HG03520 (cell line): ENCODE data around the gene ACACA.

Experiments
- ATAC-seq: cut with Tn5 transposase; IDR thresholded peaks from one replicate; pipeline ENCODE4 v1.9.1; 2021; ENCODE audit warnings: mild to moderate bottlenecking, moderate library complexity; ENCODE audit not compliant: unreplicated experiment

ACACA gene

GRCh38 chr17:37142294-37142896 lies 264.2 kb downstream of the ACACA start:
- no peak for ATAC-seq

GRCh38 chr17:37138571-37139120 lies 268.0 kb downstream of the ACACA start:
- ATAC-seq = no peak

- no peak for ATAC-seq
These were observed 268.6 kb downstream of the ACACA start for GRCh38 chr17:37137906-37138514.

- ATAC-seq = no peak
These were observed 269.5 kb downstream of the ACACA start for GRCh38 chr17:37137070-37137610.

GRCh38 chr17:37135576-37135975 lies 271.1 kb downstream of the ACACA start:
- ATAC-seq = no peak

GRCh38 chr17:37134050-37134449 lies 272.6 kb downstream of the ACACA start:
- no peak for ATAC-seq

- ATAC-seq = no peak
These were observed 273.5 kb downstream of the ACACA start for GRCh38 chr17:37133136-37133535.

GRCh38 chr17:37131669-37132611 lies 274.7 kb downstream of the ACACA start:
- no peak for ATAC-seq

- ATAC-seq = no peak
These were observed 275.6 kb downstream of the ACACA start for GRCh38 chr17:37130984-37131446.

- no peak for ATAC-seq
These were observed 281.8 kb downstream of the ACACA start for GRCh38 chr17:37124821-37125173.

GRCh38 chr17:37123941-37124820 lies 282.5 kb downstream of the ACACA start:
- ATAC-seq = no peak

GRCh38 chr17:37123386-37123785 lies 283.2 kb downstream of the ACACA start:
- no peak for ATAC-seq

GRCh38 chr17:37121616-37122015 lies 285.0 kb downstream of the ACACA start:
- ATAC-seq = no peak

- ATAC-seq = no peak
These were observed 288.1 kb downstream of the ACACA start for GRCh38 chr17:37118366-37119137.

GRCh38 chr17:37117373-37118142 lies 289.1 kb downstream of the ACACA start:
- no peak for ATAC-seq

- no peak for ATAC-seq
These were observed 289.9 kb downstream of the ACACA start for GRCh38 chr17:37116671-37117185.

GRCh38 chr17:37111329-37111728 lies 295.3 kb downstream of the ACACA start:
- ATAC-seq = no peak

- no peak for ATAC-seq
These were observed 295.9 kb downstream of the ACACA start for GRCh38 chr17:37110746-37111145.
